Measurements from ENCODE around the gene MILR1. TPM values are rescaled to one million over a fixed set of nuclear protein-coding genes. Genes with fewer than 3 reads are reported as not detected.

Gene MILR1
- total RNA-seq, 1 experiment from 2014 or later = not detected

- TF ChIP-seq USF2 (CRISPR knock-in tag; IDR thresholded peaks at IDR 0.05) = no peak
- no peak for TF ChIP-seq CREB1 (CRISPR knock-in tag; IDR thresholded peaks at IDR 0.05)
Observed at GRCh38 chr17:64460955-64461354, 12.0 kb downstream of the MILR1 start (continued).

- Mint-ChIP-seq H3K4me1 (peaks cover 10% of the 10 kb centered on the region), H3K9me3 (no peaks in the 10 kb centered on the region), H3K27me3 (ENCODE audit: low read depth) (no peaks in the 10 kb centered on the region), H3K27ac (no peak overlapping the region), H3K36me3 (no peaks in the 10 kb centered on the region), H3K4me3 (no peak overlapping the region)
- DNase-seq (ENCODE audit: low spot score) = no peak
- ChIA-PET POLR2A (no interaction called here), CTCF (interaction anchor here (1.0 kb wide), 1 partner anchor 42 kb away, joined by 3 read pairs; no protein-coding TSS in a partner anchor)
- no peak for ATAC-seq
- no peak for TF ChIP-seq ZNF219 (CRISPR knock-in tag; IDR thresholded peaks at IDR 0.05; ENCODE audit: borderline replicate concordance)
- TF ChIP-seq AFF4 (CRISPR knock-in tag; IDR thresholded peaks at IDR 0.05; ENCODE audit: borderline replicate concordance) = no peak
- TF ChIP-seq ESRRA (CRISPR knock-in tag; IDR thresholded peaks at IDR 0.05; ENCODE audit: borderline replicate concordance) = no peak
- no peak for TF ChIP-seq KAT7 (CRISPR knock-in tag; IDR thresholded peaks at IDR 0.05; ENCODE audit: borderline replicate concordance)
- no peak for TF ChIP-seq ZNF423 (CRISPR knock-in tag; IDR thresholded peaks at IDR 0.05)
- TF ChIP-seq ELF4 (CRISPR knock-in tag; IDR thresholded peaks at IDR 0.05; ENCODE audit: low read depth) = no peak
- TF ChIP-seq FOXP1 (CRISPR knock-in tag; IDR thresholded peaks at IDR 0.05; ENCODE audit: borderline replicate concordance) = no peak
- TF ChIP-seq, protein P1, sequence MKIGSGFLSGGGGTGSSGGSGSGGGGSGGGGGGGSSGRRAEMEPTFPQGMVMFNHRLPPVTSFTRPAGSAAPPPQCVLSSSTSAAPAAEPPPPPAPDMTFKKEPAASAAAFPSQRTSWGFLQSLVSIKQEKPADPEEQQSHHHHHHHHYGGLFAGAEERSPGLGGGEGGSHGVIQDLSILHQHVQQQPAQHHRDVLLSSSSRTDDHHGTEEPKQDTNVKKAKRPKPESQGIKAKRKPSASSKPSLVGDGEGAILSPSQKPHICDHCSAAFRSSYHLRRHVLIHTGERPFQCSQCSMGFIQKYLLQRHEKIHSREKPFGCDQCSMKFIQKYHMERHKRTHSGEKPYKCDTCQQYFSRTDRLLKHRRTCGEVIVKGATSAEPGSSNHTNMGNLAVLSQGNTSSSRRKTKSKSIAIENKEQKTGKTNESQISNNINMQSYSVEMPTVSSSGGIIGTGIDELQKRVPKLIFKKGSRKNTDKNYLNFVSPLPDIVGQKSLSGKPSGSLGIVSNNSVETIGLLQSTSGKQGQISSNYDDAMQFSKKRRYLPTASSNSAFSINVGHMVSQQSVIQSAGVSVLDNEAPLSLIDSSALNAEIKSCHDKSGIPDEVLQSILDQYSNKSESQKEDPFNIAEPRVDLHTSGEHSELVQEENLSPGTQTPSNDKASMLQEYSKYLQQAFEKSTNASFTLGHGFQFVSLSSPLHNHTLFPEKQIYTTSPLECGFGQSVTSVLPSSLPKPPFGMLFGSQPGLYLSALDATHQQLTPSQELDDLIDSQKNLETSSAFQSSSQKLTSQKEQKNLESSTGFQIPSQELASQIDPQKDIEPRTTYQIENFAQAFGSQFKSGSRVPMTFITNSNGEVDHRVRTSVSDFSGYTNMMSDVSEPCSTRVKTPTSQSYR (CRISPR knock-in tag; IDR thresholded peaks at IDR 0.05) = no peak
- TF ChIP-seq ZNF317 (CRISPR knock-in tag; IDR thresholded peaks at IDR 0.05; ENCODE audit: borderline replicate concordance, low read depth) = no peak
- no peak for TF ChIP-seq ZBTB21 (CRISPR knock-in tag; IDR thresholded peaks at IDR 0.05; ENCODE audit: borderline replicate concordance)
- TF ChIP-seq, protein P2, sequence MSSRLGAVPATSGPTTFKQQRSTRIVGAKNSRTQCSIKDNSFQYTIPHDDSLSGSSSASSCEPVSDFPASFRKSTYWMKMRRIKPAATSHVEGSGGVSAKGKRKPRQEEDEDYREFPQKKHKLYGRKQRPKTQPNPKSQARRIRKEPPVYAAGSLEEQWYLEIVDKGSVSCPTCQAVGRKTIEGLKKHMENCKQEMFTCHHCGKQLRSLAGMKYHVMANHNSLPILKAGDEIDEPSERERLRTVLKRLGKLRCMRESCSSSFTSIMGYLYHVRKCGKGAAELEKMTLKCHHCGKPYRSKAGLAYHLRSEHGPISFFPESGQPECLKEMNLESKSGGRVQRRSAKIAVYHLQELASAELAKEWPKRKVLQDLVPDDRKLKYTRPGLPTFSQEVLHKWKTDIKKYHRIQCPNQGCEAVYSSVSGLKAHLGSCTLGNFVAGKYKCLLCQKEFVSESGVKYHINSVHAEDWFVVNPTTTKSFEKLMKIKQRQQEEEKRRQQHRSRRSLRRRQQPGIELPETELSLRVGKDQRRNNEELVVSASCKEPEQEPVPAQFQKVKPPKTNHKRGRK (CRISPR knock-in tag; IDR thresholded peaks at IDR 0.05; ENCODE audit: borderline replicate concordance) = no peak
- TF ChIP-seq JUN (CRISPR knock-in tag; IDR thresholded peaks at IDR 0.05) = no peak
- no peak for TF ChIP-seq ZNF671 (CRISPR knock-in tag; IDR thresholded peaks at IDR 0.05)
- TF ChIP-seq ZNF396 (CRISPR knock-in tag; IDR thresholded peaks at IDR 0.05; ENCODE audit: borderline replicate concordance) = no peak
- TF ChIP-seq GRHL2 (CRISPR knock-in tag; IDR thresholded peaks at IDR 0.05; ENCODE audit: insufficient replicate concordance, severe bottlenecking) = no peak
- TF ChIP-seq, protein P3, sequence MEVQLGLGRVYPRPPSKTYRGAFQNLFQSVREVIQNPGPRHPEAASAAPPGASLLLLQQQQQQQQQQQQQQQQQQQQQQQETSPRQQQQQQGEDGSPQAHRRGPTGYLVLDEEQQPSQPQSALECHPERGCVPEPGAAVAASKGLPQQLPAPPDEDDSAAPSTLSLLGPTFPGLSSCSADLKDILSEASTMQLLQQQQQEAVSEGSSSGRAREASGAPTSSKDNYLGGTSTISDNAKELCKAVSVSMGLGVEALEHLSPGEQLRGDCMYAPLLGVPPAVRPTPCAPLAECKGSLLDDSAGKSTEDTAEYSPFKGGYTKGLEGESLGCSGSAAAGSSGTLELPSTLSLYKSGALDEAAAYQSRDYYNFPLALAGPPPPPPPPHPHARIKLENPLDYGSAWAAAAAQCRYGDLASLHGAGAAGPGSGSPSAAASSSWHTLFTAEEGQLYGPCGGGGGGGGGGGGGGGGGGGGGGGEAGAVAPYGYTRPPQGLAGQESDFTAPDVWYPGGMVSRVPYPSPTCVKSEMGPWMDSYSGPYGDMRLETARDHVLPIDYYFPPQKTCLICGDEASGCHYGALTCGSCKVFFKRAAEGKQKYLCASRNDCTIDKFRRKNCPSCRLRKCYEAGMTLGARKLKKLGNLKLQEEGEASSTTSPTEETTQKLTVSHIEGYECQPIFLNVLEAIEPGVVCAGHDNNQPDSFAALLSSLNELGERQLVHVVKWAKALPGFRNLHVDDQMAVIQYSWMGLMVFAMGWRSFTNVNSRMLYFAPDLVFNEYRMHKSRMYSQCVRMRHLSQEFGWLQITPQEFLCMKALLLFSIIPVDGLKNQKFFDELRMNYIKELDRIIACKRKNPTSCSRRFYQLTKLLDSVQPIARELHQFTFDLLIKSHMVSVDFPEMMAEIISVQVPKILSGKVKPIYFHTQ (CRISPR knock-in tag; IDR thresholded peaks at IDR 0.05) = no peak
- no peak for TF ChIP-seq NR1H2 (CRISPR knock-in tag; IDR thresholded peaks at IDR 0.05)
- no peak for TF ChIP-seq ZNF532 (CRISPR knock-in tag; IDR thresholded peaks at IDR 0.05; ENCODE audit: borderline replicate concordance)
Observed at GRCh38 chr17:64461788-64462187, 12.9 kb downstream of the MILR1 start.
